ENCODE measurements around the gene GRPEL1. TPM values are rescaled to one million over a fixed set of nuclear protein-coding genes. Genes with fewer than 3 reads are reported as not detected.

GRPEL1 gene
- total and polyA plus RNA-seq, 2 of the 13 experiments (the other 11 are each of a cell fraction or from before 2014, with no cell fraction given): 32.3 to 141 TPM

- TF ChIP-seq ZBTB7A (CRISPR knock-in tag; IDR thresholded peaks at IDR 0.05) (no peak), FIP1L1 (IDR thresholded peaks at IDR 0.05; ENCODE audit: borderline replicate concordance, insufficient read depth, low read depth, low read length) (no peak), ZNF775 (CRISPR knock-in tag; IDR thresholded peaks at IDR 0.05; ENCODE audit: borderline replicate concordance) (peak; percentile 86; the same call in 1 of the 2 replicates), TFAP4 (IDR thresholded peaks at IDR 0.05; ENCODE audit: borderline replicate concordance, low read depth) (no peak), ZMAT3 (CRISPR knock-in tag; conservative IDR thresholded peaks at IDR 0.05) (no peak), ZFP37 (CRISPR knock-in tag; IDR thresholded peaks at IDR 0.05; ENCODE audit: borderline replicate concordance) (no peak)
- TF ChIP-seq, protein P1, sequence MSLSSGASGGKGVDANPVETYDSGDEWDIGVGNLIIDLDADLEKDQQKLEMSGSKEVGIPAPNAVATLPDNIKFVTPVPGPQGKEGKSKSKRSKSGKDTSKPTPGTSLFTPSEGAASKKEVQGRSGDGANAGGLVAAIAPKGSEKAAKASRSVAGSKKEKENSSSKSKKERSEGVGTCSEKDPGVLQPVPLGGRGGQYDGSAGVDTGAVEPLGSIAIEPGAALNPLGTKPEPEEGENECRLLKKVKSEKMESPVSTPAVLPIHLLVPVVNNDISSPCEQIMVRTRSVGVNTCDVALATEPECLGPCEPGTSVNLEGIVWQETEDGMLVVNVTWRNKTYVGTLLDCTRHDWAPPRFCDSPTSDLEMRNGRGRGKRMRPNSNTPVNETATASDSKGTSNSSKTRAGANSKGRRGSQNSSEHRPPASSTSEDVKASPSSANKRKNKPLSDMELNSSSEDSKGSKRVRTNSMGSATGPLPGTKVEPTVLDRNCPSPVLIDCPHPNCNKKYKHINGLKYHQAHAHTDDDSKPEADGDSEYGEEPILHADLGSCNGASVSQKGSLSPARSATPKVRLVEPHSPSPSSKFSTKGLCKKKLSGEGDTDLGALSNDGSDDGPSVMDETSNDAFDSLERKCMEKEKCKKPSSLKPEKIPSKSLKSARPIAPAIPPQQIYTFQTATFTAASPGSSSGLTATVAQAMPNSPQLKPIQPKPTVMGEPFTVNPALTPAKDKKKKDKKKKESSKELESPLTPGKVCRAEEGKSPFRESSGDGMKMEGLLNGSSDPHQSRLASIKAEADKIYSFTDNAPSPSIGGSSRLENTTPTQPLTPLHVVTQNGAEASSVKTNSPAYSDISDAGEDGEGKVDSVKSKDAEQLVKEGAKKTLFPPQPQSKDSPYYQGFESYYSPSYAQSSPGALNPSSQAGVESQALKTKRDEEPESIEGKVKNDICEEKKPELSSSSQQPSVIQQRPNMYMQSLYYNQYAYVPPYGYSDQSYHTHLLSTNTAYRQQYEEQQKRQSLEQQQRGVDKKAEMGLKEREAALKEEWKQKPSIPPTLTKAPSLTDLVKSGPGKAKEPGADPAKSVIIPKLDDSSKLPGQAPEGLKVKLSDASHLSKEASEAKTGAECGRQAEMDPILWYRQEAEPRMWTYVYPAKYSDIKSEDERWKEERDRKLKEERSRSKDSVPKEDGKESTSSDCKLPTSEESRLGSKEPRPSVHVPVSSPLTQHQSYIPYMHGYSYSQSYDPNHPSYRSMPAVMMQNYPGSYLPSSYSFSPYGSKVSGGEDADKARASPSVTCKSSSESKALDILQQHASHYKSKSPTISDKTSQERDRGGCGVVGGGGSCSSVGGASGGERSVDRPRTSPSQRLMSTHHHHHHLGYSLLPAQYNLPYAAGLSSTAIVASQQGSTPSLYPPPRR (CRISPR knock-in tag; IDR thresholded peaks at IDR 0.05; ENCODE audit: borderline replicate concordance): 0 out of 2 replicates have a peak, but pooled peaks have one; percentile 55
- TF ChIP-seq, protein P2, sequence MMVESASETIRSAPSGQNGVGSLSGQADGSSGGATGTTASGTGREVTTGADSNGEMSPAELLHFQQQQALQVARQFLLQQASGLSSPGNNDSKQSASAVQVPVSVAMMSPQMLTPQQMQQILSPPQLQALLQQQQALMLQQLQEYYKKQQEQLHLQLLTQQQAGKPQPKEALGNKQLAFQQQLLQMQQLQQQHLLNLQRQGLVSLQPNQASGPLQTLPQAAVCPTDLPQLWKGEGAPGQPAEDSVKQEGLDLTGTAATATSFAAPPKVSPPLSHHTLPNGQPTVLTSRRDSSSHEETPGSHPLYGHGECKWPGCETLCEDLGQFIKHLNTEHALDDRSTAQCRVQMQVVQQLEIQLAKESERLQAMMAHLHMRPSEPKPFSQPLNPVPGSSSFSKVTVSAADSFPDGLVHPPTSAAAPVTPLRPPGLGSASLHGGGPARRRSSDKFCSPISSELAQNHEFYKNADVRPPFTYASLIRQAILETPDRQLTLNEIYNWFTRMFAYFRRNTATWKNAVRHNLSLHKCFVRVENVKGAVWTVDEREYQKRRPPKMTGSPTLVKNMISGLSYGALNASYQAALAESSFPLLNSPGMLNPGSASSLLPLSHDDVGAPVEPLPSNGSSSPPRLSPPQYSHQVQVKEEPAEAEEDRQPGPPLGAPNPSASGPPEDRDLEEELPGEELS (CRISPR knock-in tag; IDR thresholded peaks at IDR 0.05): no peak
- TF ChIP-seq, protein P3, sequence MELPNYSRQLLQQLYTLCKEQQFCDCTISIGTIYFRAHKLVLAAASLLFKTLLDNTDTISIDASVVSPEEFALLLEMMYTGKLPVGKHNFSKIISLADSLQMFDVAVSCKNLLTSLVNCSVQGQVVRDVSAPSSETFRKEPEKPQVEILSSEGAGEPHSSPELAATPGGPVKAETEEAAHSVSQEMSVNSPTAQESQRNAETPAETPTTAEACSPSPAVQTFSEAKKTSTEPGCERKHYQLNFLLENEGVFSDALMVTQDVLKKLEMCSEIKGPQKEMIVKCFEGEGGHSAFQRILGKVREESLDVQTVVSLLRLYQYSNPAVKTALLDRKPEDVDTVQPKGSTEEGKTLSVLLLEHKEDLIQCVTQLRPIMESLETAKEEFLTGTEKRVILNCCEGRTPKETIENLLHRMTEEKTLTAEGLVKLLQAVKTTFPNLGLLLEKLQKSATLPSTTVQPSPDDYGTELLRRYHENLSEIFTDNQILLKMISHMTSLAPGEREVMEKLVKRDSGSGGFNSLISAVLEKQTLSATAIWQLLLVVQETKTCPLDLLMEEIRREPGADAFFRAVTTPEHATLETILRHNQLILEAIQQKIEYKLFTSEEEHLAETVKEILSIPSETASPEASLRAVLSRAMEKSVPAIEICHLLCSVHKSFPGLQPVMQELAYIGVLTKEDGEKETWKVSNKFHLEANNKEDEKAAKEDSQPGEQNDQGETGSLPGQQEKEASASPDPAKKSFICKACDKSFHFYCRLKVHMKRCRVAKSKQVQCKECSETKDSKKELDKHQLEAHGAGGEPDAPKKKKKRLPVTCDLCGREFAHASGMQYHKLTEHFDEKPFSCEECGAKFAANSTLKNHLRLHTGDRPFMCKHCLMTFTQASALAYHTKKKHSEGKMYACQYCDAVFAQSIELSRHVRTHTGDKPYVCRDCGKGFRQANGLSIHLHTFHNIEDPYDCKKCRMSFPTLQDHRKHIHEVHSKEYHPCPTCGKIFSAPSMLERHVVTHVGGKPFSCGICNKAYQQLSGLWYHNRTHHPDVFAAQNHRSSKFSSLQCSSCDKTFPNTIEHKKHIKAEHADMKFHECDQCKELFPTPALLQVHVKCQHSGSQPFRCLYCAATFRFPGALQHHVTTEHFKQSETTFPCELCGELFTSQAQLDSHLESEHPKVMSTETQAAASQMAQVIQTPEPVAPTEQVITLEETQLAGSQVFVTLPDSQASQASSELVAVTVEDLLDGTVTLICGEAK (IDR thresholded peaks at IDR 0.05): no peak
- TF ChIP-seq, protein P3 (CRISPR knock-in tag; IDR thresholded peaks at IDR 0.05): peak; percentile 89
Observed at GRCh38 chr4:7067452-7068278, at the start of gene GRPEL1 (continued).

Measured in HepG2 (cell line).